HG02571 (cell line): ENCODE results near the gene HES7.
A peak's percentile ranks its signal among the peaks of the same experiment; 100 is the strongest.

Experiments used
- ATAC-seq: cut with Tn5 transposase; IDR thresholded peaks from one replicate; pipeline ENCODE4 v1.9.1; 2021; ENCODE audit warnings: mild to moderate bottlenecking, moderate library complexity; ENCODE audit not compliant: unreplicated experiment

Gene HES7

GRCh38 chr17:8155231-8155995 lies 31.5 kb upstream of the HES7 start:
- ATAC-seq: no peak

DNA sequence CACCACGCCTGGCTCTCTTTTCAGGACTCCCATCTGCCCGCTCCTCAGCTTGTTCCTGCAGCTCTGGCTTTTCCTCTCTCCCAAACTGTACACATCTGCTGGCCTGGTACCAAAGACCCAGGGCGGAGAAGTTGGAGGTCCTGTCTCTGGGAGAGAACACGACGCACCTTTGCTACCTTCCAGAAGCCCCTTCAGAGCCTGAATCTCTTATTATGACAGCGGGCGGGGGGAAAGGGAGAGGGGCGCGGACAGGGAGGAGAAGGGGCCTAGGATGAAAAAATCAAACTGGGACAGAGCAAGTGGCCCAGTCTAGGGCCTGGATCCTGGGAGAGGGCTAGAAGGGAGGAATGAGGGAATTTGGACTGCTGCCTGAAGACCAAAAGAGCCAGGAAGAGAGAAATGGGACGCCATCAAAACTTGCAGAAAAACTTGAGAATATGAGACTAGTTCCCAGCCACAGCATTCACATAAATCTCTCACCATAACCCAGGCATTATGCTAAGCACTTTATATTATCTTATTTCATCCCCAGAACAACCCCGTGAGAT lies 30.8 kb upstream of the HES7 start:
- no peak for ATAC-seq

DNA sequence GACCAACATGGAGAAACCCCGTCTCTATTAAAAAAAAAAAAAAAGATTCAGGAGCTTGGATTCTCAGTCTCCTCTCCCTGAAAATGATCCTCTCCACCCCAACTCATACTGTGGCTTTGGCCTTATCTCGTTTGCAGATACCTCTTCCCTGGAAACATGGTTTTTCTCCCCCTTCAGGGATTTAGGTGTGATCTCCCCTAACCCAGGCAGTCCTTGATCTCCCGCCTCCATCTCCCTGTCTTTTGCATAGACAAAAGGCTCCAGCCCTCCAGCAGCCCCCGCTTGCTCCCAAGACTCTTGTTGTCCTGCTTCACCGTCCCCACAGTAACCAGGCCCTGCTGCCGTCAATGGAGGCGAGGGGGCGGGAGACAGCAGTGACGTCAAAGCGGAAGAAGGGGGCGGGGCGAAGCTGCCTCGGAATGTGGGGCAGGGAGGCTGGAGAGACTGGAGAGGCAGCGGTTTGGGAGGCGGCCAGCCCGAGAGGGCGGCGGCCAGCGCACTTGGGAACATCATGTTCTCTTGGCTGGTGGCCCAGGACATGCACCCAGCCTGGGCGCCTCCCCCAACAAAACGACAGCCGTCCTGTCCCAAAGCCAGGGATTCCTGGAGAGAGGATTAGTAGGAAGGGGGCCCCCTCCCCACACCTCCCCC lies 30.2 kb upstream of the HES7 start:
- ATAC-seq: no peak

DNA sequence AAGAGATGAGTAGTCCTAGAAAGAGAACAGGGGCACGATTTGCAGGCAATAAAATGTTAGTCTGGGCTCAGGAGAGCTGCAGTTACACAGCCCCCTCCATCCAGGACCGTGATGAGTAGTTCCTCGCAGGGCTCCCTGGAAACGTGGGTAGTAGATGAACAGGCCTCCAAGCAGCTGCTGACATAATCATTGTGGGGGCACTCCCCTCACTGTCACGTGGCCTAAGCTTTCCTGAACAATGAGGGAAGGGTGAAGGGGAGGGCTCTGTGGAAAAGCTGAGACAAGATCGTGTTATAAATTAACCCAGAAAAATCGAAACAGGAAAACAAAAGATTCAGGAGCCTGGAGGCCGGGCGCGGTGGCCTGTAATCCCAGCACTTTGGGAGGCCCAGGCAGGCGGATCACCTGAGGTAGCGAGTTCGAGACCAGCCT lies 29.6 kb upstream of the HES7 start:
- ATAC-seq: no peak

GRCh38 chr17:8153031-8153451 lies 29.1 kb upstream of the HES7 start:
- no peak for ATAC-seq

DNA sequence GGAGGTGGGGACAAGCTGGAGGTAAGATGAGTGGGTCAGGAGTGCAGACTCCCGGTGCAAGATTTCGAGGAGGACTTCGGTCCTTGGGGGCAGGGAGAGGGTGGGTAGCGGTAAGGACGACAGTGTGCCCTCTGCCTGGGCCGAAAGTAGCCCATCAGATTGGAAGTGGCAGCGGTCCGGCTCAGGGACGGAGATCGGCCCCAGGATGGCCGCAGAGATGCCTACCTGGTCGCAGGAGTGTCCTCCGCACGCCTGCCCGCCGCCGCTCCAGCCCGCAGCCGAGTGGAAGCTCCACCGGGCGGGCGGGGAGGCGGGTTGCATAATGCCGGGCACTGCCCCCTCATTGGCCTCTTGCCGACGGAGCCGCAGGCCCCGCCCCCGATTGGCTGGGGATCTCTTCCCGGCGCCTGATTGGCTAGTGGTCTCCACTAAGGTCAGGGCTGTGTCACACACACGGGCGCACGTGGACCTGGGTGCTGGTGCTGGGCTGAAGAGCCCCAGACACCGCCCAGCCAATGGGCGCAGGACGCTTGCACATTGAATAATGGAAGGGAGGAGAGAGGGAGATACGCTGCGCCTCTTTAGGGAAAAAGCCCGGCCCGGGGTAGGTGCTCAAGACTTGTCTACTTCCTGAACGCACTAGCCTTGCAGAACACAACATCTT lies 28.3 kb upstream of the HES7 start, which contains the start of gene PER1:
PER1 (minus strand) TSS at position 293 of the 664 bp plus-strand sequence. CDS start 1,698 bp downstream, outside the sequence.
- no peak for ATAC-seq

DNA sequence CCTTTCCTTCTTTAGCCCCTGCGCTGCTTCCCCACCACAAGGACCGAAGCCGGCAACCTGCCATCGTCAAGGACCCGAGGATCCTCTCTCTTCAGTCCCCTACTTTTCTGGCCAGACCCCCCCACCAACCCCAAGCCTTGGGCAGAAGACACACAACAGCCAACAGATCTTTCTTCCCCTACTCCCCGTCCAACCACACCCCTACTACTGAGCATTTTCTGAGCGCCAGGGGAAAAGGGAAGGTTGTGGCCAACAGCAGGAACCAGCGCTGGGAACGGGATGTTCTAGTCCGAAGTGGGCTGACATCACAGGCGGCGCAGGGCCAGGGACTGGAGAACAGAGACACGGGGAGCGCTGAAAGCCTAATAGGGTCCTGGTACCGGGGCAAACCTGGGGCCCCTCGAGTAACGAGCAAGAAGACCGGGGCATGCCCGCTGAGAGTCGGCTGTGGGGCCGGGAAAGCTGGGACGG lies 27.8 kb upstream of the HES7 start:
- ATAC-seq: no peak

DNA sequence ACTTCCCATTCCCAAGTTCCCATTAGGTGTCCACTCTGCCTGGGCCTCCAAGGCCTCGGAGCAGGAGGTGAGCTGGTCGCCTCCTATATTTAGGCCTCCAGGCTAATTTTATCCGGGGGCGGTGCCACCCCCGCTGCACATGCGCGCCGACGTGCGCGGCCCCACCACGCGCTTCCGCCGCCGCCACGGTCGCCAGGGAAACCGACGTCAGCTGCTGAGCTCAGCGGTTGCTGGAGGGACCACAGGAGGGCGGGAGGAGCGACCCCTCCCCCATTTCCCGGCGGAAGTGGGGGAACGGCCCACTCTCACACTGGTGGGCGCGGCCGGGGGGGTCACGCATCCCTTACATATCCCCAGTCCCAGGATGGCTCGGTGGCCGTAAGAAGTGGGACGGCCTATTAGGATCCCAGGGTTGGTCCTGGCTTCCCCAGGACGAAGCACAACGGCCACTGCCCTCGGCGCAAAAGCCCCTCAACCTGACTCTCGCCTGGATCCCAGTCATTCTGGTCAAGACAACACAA lies 27.3 kb upstream of the HES7 start:
- ATAC-seq: peak; percentile 49

DNA sequence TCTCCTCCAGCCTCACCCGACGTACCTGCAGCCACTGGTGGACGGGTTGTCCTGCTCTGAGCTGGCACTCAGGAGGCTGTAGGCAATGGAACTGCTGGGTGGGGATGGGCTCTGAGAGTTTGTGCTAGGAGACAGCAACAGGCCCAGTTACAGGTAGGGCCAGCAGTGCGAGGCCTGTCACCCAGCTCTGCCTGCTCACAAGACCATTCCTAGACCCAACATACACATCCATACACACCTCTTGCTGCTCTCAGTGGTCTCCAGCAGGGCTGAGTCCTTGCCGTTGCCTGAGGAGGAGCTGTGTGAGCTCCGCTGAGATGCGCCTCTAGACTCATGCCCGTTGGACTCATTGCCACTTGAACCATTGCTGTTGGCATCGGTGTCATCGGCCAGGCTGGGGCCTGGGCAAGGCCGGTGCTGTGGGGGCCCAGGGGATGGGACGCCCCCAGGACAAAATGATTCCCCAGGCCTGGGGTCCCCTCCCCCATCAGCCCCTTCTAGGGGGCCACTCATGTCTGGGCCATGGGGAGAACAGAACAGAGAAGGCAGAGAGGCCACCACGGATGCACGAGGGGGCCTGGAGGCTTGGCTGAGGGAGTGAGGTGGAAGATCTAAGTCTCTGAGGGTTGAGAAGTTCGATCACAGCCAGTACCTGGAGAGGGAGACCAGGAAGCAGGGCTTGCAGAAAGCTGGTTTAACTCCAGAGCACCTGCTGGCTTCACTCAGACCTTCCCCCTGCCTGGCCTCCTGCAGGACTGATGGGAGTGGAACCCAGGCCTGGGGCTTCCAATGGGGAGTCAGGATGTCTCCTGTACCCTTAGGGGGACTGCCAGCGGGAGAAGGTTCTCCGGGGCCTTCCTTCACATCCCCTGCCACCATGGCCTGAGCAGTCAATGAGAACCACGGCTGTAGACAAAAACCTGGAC lies 26.6 kb upstream of the HES7 start:
- ATAC-seq: no peak

DNA sequence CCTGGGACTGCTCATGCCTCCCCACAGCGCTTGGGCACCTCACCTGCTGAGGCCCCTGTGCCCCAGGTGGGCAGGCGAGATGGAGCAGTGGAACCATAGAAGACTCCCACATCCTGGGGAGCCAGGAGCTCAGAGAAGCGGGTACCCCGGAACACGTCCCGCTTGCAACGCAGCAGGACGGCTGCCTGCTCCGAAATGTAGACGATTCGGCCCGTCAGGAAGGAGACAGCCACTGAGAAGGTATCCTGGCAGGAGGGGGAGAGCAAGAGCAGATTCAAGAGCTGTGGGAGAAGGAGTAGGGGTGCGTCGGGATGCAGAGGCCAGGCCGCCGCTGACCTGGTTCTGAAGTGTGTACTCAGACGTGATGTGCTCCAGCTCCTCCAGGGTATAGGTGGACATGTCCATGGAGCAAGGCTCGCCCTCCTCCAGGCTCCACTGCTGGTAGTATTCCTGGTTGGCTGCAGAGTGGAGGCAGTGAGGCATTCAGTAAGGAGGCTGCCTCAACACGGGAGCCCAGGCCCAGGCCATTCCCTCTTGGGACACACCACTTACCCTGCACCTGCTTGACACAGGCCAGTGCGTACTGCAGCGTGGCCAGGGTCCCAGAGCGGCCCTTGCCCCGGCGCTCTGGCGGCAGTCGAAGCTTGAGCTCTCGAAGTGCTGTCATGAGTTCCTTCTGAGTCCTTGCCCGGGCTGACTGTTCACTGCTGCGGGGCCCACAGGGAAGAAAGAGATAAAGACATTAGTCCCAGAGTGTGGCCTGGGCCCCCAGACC lies 25.7 kb upstream of the HES7 start:
- no peak for ATAC-seq

DNA sequence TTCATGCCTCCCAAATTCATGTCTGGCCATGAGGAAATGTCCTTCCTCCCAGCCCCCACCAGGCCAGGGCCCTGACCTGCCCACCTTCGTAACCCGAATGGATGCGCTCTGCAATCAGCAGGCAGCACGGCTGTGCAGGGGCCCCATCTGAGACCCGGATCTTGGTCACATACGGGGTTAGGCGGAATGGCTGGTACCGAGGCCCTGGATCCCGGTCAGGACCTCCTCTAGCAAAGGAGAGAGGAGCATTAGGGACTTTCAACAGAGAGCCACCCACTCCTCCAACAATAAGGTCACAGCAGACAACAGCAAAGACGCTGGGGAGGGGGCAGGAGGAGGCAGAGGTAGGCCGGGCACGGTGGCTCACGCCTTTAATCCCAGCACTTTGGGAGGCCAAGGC lies 24.7 kb upstream of the HES7 start:
- ATAC-seq: no peak

DNA sequence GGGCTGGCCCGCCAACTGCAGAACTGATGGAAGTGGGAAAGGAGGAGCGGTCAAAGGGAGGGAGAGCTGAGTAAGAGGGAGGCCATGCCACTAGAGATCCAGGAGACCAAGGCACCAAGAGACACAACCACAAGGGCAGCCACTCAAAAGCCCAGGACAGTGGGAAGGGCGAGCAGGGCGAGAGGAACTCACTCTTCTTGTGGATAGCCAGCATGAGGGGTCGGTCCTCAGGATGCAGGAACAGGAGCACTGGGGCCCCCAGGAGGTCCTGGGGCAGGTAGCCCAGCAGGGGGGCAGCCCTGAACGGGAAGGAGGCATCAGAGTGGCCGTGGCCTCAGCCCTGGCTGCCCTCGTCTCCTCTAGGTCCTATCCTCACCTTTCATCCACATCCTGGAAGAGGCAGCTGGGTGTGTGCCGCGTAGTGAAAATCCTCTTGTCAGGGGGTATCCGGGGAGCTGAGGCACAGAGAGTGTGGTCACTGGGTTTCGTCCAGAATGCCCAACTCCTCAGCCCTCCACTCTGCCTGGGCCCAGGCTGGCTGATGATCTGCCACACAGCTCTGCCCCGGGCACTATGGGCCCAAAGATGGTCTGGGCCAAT lies 24.0 kb upstream of the HES7 start:
- ATAC-seq: no peak

DNA sequence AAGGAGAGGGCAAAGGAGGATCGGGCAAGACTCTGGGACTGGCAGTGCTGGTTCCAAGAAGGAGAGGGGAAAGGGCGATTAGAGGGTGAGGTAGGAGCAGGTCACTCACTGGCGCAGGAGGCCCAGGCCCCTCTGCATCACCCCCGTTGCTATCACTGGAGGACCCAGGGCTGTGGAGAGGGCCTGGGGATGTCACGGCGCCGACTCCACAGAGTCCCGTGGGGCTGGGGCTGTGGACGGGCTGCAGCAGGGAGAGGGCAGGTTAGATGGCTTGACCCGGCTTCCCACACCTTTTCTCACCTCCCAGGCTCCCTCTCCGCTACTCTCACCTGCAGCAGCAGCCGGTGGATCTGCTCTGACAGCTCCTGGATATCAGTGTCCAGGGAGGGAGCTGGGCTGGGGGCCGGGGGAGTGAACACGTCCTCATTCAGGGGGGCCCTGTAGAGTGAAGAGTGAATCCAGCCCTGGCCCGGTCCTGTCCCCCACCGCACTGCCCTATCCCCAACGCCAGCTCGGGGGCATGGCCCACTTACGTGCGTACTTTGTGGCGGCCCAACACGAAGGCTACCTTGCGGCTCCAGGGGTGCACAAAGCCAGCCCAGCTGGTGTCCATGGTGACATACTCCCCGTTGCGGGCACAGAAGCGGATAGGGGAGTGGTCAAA lies 23.4 kb upstream of the HES7 start:
- ATAC-seq: no peak

DNA sequence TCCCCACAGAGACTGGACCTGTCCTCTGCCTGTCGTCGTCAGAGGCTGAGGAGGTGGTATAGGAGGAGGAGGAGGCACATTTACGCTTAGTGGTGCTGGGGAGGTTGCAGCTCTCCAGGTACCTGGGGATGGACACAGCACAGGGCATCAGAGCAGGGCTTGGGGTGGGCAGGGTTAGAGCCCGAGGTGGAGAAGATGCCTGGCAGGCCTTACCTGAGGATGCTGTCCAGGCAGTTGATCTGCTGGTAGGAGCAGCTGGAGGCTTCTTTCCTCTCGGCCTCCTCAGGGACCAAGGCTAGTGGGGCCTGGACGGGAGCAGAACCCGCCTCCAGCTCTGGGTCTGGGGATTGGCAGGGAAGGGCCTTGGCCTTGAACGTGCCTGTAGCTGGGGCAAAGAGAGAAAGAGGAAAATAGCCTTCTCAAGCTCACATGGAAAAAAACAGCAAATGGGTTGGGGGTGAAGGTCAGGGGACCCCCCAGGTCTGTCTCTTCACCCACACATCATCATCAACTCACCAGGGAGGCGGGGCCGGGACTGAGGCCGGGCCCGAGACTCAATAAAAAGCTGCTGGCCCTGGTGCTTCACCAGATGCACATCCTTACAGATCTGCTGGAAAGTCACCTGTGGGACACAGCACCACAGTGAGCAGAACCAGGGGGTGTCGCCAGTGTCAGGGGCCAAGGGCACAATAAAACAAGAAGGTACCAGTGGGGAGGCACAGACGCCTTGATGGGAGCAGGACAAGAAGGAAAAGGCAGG lies 22.7 kb upstream of the HES7 start:
- no peak for ATAC-seq

GRCh38 chr17:8145811-8146210 lies 21.9 kb upstream of the HES7 start:
- ATAC-seq: no peak

DNA sequence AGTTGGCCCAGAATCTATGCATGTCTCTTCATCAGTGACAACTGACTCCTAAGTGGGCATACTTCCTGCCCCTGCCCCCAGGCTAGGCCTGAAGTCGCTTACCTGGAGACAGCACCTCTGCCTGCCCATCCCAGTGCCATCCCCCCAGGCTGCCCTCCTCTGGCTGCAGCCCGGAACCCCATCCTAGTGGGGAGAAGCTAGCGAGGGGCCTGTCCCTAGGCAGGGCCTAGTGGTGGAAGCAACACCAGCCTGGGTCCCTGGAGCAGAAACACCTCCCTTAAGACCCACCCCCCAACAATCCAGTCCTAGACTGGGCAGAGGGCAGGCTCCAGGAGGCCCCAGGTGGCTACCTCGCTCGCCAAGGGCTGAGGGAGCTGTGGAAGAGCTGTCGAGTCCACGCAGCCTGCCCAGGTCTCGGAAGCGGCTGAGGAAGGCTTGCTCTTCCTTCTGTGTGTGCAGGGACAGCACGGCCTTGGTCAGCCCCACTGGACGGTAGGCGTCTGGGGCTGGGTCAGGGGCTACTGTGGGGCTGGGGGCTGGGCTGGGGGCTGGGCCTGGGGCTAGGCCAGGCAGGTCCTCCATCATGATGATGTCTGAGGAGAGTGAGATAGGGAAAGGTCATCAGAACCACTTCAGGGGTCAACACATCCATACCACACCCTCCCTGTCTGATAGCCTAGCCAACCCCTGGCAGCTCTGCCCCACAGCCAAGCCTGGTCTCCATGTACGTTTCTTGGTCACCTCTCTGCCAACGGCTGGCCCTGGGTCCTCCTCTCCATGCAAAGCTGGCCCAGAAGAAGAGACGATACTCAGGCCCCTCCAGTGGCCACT lies 20.7 kb upstream of the HES7 start:
- ATAC-seq: no peak
